CD1c-positive myeloid dendritic cell (primary cell): ENCODE data around the gene EPB41L3.

ENCODE experiments used
- DNase-seq: peaks from one replicate; pipeline ENCODE4 v3.0.0-alpha.2; 2016; ENCODE audit errors: extremely low spot score

Gene EPB41L3

DNA sequence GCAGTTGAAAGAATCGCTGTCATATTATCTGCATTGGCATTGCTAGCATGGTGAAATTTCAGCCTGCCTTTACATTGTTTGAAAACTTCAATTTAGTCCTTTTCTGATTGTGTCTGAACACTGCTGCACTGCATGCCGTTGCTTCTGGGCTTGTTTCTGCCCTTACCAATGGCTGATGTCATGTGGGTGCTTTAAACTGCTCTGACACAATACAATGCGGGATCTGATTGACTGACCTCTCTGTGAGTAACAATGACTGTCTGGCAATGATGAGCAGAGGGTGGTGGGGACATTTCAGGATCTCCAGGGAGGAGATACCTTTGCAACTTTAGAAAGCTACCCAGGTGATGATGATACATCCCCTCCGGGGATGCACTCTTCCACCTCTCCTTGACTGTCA lies 128.8 kb downstream of the EPB41L3 start:
- no peak for DNase-seq

DNA sequence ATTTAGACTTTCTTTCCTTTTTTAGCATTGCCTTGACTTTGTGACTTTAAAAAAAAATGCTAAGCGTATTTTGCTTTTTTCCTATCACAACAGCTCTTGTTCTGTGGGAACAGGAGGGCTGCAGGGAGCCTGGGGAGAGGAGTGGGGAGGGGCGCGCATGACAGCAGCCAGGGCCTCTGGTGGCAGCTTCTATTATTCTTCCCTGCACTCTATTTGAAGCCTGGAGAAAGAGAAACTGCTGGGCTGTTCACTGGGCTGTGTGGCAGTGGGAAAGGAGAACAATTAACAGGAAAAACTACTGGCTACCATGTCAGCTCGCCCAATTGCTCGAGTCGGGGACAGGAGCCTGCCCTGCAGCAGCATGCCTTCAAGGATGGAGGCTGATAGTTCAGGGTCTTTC lies 129.3 kb downstream of the EPB41L3 start:
- DNase-seq: no peak

DNA sequence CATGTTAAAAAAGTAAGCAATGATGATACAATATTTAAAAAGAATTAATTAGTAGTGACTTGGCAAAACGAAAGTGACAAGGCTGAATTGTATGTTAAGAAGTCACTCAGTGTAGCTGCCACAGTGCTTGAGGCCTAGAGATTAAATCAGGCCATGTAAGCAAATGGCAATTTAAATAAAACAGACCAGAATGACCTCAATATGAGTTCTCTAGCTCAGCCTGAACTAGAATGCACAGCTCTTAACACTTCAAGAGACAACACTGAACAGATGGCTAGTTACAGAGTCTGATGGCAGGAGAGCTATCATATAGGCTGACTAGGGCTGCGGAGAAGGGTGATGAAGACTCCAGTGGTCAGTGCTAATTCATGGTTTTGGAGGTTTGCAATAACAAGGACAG lies 130.3 kb downstream of the EPB41L3 start:
- DNase-seq: no peak

DNA sequence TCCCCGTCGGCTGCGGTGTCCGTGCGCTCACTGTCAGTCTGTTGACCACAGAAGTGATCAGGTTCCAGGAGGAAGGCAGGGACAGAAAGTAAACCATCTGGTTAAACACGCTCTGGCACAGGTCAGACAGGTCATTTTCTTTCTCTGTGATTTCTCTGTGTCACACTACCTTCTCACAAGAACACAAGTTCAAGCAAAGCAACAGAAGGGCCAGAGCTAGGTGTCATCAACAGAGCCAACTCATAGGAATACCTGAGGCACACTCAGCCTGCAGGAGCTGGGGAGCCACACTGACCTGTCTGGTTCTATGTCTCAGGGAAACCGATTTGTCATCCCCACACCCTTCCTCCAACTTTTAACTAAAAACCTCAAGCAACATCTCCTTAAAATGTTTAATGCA lies 133.2 kb downstream of the EPB41L3 start:
- DNase-seq: no peak

DNA sequence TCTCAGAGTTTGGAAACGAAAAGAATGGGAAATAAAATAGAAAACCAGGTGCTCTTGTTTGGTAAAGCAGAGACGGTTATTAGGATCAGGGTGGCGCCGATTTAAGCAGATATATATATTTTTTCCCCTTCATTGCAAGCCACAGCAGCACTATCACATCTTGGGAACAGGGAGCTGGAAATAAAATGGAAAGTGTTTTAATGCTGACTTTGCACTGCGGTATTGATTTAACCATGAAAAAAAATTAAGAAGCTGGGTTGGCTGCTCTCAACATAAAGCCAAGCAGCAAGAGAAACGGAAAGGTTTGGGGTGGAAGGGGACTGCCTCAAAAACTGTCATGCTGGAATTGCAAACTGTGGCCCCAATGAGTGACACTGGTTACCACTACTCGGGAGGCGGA lies 145.5 kb downstream of the EPB41L3 start:
- DNase-seq: no peak

DNA sequence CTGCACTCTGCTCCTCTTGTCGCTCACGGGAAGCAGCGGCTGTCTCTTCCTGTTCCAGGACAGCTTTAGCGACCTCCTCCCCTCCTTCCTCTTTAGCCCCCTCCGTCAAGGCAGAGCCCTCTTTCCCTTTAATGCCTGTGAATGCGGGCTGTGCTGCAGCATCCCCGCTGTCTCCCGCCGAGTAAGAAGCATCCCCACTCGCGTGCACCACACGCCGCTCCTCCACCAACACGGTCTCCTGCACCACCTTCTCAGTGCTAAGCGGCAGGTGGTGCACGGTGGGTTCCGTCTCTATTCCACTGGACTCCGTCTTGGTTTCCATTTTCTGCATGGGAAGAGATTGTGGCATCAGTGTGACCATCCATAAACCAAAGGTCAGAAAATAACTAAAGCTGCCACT lies 146.7 kb downstream of the EPB41L3 start:
- no peak for DNase-seq

DNA sequence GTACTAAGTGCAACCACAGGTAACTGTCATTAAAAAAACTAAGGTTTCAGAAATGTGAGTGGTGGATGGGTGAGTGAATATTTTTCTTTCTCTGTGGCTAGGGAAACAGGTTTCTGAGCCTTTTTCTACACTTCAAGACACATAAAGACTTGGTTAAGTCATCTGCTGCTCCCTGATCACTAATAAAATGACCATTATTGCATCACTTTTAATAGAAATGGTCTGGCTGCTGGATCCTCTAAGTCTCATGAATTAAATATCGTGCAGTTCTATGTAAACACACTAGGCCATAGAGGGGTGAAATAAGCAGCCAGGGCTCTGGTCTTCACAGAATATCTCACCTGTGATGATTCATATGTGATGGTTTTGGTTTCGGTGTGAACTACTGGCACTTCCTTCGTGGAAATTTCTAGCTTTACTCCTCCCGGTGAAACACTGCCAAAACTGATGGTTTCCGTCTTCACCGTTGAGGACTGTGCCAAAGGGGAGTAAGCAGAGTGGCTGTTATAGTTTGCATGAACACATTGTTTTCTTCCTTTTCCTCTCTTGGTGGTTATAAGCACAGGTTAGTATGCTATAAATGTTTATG lies 147.8 kb downstream of the EPB41L3 start:
- no peak for DNase-seq

DNA sequence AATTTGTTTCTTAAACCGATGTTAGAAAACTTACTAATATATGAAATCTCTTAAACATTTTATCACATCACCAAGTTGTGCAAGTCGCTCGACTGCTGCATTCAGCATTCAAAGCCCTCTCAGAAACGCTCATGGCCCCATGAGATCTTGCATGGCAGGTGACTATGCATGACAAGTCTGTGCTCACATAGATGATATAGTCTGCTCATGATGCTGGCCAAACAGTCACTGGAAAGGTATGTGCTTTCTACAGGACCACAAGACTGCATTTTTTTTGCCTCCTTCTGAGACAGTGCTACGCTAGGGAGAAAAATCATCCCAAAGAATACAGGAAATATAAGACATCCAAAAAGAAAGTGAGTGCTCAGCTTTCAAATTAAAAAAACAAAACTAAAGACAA lies 150.0 kb downstream of the EPB41L3 start:
- no peak for DNase-seq

DNA sequence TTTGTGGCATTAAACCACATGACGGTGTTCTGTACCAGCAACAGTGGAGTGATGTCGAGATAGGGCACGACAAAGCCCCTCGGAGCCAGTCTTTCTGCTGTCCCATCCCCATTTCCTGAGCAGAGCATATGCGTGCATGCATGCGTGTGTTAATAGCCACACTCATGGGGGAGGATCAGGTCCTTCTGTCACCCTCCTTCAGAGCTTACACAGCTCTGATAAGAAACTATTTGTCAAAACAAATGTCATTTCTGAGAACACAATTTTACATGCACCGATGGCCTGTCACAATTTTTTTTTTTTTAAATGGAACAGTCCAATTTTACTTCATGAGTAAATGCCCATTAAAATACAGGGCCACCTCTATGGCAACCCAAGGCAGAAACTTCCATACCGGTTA lies 152.4 kb downstream of the EPB41L3 start:
- DNase-seq: no peak

DNA sequence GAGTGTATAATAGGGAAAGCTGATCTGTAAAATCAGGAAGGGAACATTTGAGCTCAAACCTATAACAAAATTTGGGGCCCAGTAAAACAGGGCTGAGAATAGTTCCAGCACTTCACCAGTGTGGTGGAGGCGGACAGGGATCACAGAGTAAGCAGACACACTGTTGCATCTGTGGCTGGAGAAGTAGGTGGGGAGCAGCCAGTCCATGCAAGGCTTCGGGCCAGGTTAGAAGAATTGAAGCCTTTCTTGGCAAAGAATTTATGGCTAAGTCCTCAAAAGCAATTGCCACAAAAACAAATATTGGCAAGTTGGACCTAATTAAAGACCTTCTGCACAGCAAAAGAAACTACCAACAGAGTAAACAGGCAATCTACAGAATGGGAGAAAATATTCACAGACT lies 154.4 kb downstream of the EPB41L3 start:
- DNase-seq: no peak

DNA sequence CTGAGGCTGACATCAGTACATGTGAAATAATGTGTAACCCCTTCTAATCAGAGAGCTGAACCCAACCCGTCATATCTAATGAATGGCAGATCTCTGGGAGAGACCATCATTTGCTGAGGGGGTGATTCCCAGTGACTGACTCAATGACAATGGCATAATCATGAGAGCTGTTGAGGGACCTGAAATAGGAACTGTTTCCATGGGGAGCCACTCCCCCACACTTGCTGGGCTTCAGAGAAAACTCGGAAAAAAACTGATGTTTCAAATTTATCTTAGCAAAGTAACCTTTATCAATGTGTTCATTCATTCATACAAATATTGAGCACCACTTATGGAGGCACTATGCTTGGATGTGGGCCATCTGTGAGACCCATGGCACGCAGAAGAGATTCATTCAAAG lies 154.9 kb downstream of the EPB41L3 start:
- DNase-seq: no peak

DNA sequence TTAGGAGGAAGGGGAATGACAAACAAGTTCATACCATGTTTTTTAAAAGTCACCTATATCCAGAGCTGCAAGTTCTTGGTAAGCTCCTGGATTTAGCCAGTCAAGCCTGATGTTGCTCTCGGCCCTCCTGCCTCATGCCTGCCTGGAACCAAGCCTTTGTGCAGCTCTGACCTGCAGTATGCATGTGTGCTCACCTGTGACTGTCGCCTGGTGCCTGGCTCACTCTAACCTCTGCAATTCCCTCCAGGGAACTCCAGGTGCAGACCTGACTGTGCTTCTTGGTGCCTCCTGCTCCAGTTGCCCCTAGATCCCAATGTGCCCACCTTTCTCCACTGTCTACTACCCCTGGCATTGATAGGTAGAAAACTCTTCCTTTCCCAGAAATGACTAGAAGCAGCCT lies 163.2 kb downstream of the EPB41L3 start:
- DNase-seq: no peak

DNA sequence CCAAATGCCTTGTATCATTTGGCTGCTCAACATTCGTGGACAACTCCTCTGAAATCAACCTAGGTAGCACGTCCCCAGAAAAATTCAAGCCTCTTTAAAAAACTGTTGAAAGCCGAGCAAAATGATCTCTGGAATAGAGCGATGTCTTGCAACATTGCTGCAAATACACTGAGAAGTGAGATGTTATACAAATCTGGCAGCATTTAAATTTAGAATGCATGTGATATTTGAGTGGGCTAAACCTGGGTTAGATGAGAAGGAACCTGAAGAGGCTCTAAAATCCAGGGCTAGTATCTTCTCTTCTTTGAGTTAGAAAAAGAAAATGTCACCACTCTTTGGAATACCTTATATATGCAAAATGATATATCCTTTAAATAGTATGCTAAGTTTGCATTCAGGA lies 166.8 kb downstream of the EPB41L3 start:
- no peak for DNase-seq

DNA sequence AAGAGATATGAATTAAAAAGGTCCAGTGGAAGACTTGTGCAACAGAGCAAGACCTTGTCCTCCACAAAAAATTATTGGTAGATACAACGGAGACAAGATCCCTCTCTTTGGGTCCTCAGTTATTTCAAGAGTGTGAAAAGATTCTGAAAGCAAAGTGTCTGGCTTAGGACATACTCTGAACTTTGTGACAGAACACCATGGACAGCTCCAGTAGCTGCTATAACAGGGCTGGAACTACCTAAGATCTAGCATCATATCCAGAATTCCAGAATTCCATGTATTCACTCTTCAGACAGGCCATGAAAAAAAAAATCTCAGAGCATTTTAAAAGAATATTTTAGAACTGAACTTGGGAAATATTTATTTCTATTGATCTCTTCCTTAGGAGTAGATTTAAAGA lies 173.5 kb downstream of the EPB41L3 start:
- DNase-seq: no peak

DNA sequence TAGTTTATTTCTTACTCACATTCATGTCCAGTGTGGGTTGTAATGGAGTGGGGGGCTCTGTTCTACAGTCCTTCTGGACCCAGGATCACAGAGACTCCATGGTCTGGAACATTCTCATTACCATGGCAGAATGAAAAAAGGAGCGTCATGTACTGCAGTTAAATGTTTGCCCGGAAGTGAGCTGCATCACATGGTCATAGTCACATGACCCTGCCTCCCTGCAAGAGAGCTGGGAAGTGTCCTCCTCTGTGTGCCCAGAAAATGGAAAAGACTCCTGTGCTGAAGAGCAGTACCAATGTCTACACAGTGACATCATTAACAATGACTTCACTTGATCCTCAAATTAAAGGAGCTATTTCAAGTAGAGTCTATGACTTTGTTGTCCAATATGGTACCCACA lies 174.3 kb downstream of the EPB41L3 start:
- no peak for DNase-seq

DNA sequence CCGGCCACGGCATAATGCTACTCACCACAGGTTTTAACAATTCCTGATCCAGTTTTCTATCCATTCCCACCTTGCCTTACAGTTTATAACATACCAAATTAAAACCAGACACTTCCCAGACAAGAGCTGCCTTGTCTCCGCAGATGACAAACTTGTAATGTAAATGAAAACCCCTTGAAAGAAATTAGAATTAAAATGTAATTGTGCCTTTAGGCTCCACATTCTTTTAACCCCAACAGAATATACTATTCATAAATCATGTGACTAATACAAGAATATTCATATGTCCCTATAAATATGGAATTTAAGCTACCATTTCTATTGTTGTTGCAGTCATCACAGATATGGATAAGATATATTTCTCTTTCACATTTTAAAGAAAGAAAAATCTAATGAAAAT lies 178.4 kb downstream of the EPB41L3 start:
- DNase-seq: no peak

DNA sequence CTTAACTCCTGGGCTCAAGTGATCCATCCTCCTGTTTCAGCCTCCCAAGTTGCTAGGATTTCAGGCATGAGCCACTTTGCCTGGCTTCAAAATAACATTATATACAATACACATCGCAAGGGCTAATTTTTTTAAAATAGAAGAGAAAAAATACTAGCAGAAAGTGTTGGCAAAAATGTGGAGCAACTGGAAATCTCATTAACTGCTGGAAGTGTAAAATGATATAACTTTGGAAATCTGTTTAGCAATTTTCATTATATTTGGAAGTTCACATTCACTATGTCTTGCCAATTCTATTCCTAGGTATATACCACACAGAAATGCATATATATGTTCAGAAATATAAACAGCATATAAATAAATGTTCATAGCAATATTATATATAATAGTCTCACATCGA lies 193.2 kb downstream of the EPB41L3 start:
- DNase-seq: no peak
